Mesodermal cell (in vitro differentiated cells): Measurements from ENCODE around the gene ITGA11.

Experiments used
- H3K27ac ChIP-seq: 2 replicates; pipeline ENCODE4 v1.7.0; 2013; ENCODE audit warnings: mild to moderate bottlenecking, low read depth, low read length, moderate library complexity; ENCODE audit not compliant: severe bottlenecking
- H3K36me3 ChIP-seq: 2 replicates; pipeline ENCODE4 v1.7.1; 2013; ENCODE audit warnings: mild to moderate bottlenecking, low read length, moderate library complexity; ENCODE audit not compliant: control insufficient read depth, insufficient read depth
- H3K4me1 ChIP-seq: one replicate; pipeline ENCODE4 v1.7.1; 2013; ENCODE audit warnings: mild to moderate bottlenecking, low read length; ENCODE audit not compliant: insufficient read depth, control insufficient read depth, poor library complexity, severe bottlenecking
- H3K4me3 ChIP-seq: 2 replicates; pipeline ENCODE4 v1.7.0; 2013; ENCODE audit warnings: low read length, control low read depth, mild to moderate bottlenecking; ENCODE audit not compliant: insufficient read depth, poor library complexity, severe bottlenecking; ENCODE audit errors: extremely low read depth
- H3K9me3 ChIP-seq: 2 replicates; pipeline ENCODE4 v1.7.1; 2013; ENCODE audit warnings: mild to moderate bottlenecking, low read length, moderate library complexity; ENCODE audit not compliant: control insufficient read depth
- WGBS, 2 experiments: methylation state at CpG; one replicate each; pipeline ENCODE4 v1.1.5; 2013; ENCODE audit warnings: missing lambda C conversion rate in 2 of 2; ENCODE audit not compliant: insufficient coverage in 2 of 2; 5-methylcytosine and 5-hydroxymethylcytosine counted together

ITGA11 gene

DNA sequence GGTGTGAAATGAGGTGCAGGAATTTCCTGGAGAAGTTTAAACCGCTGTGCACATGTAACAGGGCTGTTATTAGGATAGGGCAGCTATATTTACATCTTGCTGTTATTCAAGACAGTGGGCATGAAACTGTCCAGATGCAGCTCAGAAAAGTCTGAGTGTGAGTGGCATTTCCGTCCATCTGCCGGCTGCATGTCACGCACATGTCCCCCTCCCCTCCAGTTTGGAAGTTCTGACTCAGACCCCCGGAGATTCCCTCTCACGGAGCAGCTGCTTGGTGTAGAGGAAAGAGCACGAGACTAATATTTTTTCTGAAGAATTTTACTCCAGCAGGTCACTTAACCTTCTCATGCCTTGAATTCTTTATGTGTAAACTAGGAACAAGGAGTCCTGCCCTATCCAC lies 84.6 kb downstream of the ITGA11 start:
- 94 to 100% methylated on average over 1 to 4 of the region's 7 CpGs for WGBS, 2 experiments
- H3K9me3 ChIP-seq = no peaks in the 10 kb centered on the region
- no peaks in the 10 kb centered on the region for H3K36me3 ChIP-seq
- peaks cover 14% of the 10 kb centered on the region for H3K4me1 ChIP-seq
- H3K4me3 ChIP-seq = no peak overlapping the region
- H3K27ac ChIP-seq = no peak overlapping the region

DNA sequence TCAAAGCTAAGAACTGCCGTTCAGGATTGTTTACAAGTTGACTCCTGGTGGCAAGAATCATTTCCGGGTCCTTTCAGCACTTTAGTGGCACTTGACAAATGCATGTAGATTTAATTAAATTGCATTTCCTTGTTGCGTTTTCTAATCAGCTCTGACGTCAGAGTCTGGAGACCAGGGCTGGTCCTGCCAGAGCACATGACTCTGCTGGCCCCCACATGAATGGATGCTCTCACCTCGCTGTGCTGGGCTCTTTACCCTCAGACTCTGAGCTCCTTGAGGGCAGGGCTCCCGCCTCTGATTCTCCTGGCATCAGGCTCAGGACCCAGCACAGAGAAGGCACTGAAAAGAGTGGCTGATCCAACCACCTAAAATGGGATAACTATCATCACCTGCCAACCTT lies 85.0 kb downstream of the ITGA11 start:
- Histone ChIP-seq H3K9me3 (no peaks in the 10 kb centered on the region), H3K4me3 (no peak overlapping the region), H3K36me3 (no peaks in the 10 kb centered on the region), H3K4me1 (peaks cover 12% of the 10 kb centered on the region), H3K27ac (no peak overlapping the region)
- 63 to 81% methylated on average over 5 to 6 of the region's 6 CpGs for WGBS, 2 experiments

DNA sequence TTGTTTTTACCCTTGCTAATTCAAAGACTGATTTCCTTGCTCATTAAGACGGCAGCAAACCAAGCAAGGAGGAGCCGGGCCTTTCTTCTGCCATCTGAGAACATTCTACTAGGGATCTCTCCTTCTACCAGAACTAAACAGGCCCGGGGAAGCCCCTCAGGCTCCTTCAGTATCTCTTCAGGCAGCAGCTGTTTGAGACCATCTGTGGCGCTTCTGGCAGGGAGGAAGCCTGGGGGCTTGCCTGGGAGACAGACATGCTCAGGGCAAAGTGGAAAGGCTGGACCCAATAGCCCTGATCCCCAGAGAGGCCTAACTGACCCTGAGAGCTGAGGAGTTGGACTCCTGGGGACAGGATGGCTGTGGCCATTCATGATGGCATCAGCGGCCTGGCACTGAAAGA lies 86.5 kb downstream of the ITGA11 start:
- no peak overlapping the region for H3K27ac ChIP-seq
- H3K36me3 ChIP-seq = no peaks in the 10 kb centered on the region
- 78 to 96% methylated on average over 4 to 5 of the region's 5 CpGs for WGBS, 2 experiments
- H3K4me1 ChIP-seq = peaks cover 25% of the 10 kb centered on the region
- no peaks in the 10 kb centered on the region for H3K9me3 ChIP-seq
- H3K4me3 ChIP-seq = no peak overlapping the region

DNA sequence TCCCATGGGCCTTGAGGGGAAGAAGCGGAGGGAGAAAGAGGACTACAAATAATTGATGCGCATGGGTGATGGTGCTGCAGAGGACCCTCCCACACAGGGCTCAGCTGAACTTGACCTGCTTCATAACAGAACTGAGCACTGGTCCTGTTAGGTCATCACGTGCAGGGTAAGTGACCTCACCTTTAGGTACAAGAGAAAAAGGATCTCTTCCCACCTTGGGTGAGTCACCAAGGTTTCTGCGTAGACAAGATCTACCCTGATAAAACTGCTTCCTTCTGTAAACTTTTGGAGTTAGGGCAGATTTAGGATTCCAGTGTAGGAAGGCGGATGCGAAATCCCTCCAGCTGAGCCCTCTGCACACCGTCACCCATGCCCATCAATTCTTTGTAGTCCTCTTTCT lies 87.4 kb downstream of the ITGA11 start:
- H3K36me3 ChIP-seq = no peaks in the 10 kb centered on the region
- H3K9me3 ChIP-seq = no peaks in the 10 kb centered on the region
- H3K4me1 ChIP-seq = peaks cover 29% of the 10 kb centered on the region
- H3K4me3 ChIP-seq = no peak overlapping the region
- WGBS, 2 experiments = 91 to 100% methylated on average over 5 to 6 of the region's 7 CpGs
- H3K27ac ChIP-seq = no peak overlapping the region

DNA sequence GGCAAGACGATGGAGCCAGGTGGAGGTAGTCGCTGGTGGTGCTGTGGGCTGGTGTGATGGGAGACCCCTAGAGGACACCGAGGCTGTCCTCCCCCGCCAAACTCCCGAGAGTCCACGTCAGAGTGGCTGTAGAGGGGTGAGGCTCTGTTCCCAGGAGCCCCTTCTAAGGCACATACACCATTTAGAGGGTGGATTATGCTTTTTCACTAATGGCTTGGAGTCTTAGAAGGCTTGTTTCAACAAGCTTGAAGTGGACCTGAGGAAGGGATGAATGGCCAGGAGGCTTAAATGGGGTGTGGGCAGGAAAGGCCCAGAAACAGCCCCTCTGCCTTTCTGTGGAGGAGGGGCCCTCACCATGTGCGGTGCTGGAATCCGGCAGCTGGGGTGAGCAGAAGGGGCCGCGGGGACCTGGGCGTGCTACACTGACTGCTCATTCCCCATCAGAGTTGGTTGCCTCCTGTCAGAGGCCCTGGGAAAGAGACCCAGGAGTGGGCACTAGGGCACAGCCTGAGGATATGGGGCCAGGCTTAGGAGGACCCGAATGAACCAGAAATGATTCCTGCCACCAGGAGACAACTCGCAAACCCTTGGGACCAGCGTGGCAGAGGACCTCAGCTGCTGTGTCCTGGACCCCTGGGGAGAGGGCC lies 88.3 kb downstream of the ITGA11 start:
- H3K27ac ChIP-seq = no peak overlapping the region
- WGBS, 2 experiments = 82 to 86% methylated on average over 10 to 14 of the region's 14 CpGs
- H3K36me3 ChIP-seq = no peaks in the 10 kb centered on the region
- no peaks in the 10 kb centered on the region for H3K9me3 ChIP-seq
- H3K4me3 ChIP-seq = no peak overlapping the region
- H3K4me1 ChIP-seq = peaks cover 29% of the 10 kb centered on the region

DNA sequence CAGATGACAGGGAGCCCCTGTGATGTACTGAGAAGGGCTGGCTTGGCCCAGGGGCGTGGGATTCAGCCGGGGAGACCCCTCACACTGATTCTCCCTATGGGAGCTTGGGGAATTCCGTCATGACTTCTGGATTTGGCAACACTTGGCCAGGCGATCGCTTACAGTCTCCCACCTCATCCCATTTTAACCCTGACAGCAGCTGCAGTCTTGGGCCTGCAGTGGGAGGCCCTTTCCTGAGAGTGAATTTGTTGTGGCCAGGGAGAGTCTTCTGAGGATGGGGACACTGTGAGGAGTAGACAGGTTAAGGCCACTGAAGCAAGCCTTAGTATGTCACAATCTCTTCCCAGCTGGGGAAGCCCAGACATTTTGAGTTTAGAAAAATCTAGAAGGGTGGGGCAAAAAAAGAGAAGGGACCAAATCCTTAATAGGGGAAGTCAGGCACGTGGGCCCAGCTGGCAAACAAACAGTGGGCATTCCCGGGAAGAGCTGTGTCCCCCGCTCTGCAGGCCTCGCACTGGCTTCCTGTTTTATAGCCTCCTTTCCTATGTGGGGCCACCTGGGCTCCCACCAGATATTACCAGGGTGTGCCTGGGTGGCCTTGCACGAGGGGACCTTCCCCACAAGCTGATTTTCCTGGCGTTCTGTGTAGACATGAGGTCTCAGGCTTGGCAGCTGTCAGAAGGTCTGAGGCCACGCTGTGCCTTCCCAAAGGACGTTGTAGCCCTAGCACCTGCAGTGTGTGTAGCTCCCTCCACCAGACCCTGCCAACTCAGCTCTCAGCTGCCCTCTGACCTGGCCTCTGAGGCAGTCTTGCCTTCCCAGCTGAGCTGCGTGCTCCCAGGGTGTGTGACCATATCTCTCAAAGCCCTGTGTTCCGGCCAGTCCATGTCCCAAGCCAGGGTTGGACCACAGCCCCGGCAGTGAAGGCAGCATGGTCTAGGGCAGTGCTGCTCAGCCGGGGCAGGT lies 89.9 kb downstream of the ITGA11 start:
- peaks cover 22% of the 10 kb centered on the region for H3K4me1 ChIP-seq
- H3K27ac ChIP-seq = peak overlapping the region; percentile 74
- no peak overlapping the region for H3K4me3 ChIP-seq
- 83 to 88% methylated on average over 13 to 14 of the region's 17 CpGs for WGBS, 2 experiments
- H3K9me3 ChIP-seq = no peaks in the 10 kb centered on the region
- H3K36me3 ChIP-seq = no peaks in the 10 kb centered on the region

DNA sequence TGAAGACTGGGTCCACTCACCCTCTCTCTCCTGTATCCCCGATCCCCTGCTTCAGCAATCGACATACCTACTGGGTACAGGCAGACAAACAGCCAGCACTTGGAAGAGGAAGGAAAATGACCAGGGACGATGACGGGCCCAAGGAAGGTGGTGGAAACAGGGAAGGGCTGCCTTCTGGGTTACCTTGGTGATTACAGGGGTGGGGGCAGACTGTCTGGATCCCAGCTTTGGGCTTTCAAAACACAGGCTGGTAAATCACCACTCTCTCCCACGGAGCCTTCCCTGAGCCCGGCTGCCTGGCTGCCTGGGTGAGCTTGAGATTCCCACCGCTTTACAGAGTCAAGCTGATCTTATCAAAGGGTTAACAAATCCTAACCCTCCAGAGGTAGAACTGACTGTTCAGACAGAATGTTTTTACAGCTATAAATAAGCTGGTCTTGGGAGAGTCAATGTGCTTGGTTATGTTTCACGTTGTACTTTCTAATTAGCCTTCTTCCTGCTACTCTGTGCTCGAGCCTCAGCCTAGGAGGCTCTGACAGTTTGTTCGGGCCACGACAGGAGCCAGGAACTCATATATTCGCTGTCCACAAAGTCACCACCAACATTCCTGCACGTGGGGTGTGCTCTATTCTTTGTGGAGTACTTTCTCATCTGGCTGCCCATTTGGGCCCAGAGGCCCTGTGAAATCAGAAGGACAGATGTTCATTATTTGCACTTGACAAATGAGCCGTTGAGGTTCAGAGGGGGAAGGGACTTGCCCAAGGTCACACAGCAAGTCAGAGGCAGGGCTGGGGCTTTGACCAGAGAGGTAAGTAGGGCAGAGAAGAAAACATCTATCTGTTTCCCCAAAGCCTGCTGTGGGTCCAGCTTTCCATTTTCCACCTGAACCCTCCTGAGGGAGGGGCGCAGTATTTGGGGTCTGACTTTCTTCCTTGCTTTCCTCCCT lies 91.0 kb downstream of the ITGA11 start:
- no peak overlapping the region for H3K4me3 ChIP-seq
- 84 to 90% methylated on average over 6 to 12 of the region's 15 CpGs for WGBS, 2 experiments
- no peaks in the 10 kb centered on the region for H3K9me3 ChIP-seq
- H3K27ac ChIP-seq = peak overlapping the region; percentile 74
- H3K36me3 ChIP-seq = no peaks in the 10 kb centered on the region
- H3K4me1 ChIP-seq = peaks cover 22% of the 10 kb centered on the region

DNA sequence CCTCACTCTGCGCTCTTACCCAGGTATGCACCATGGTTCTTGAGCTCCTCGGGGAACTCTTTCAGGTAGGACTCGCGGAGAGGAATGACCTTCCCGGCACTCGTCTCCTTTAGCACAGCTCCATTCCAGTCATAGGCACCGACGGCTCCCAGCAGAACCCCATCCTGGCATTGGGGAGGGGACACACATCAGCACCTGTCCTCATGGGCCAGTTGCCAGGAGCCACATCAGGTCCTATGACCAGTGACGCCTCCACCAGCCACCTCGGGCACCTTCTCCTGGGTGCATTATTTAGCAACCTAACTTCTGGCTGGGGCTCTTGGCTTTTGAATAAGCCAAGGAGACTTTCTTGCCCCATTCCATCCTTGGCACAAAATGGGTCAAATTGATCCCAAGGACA lies 92.5 kb downstream of the ITGA11 start:
- H3K36me3 ChIP-seq = no peaks in the 10 kb centered on the region
- no peak overlapping the region for H3K27ac ChIP-seq
- 87 to 90% methylated on average over 8 to 9 of the region's 10 CpGs for whole genome bisulfite sequencing, 2 experiments
- H3K4me1 ChIP-seq = peaks cover 22% of the 10 kb centered on the region
- no peak overlapping the region for H3K4me3 ChIP-seq
- H3K9me3 ChIP-seq = no peaks in the 10 kb centered on the region

DNA sequence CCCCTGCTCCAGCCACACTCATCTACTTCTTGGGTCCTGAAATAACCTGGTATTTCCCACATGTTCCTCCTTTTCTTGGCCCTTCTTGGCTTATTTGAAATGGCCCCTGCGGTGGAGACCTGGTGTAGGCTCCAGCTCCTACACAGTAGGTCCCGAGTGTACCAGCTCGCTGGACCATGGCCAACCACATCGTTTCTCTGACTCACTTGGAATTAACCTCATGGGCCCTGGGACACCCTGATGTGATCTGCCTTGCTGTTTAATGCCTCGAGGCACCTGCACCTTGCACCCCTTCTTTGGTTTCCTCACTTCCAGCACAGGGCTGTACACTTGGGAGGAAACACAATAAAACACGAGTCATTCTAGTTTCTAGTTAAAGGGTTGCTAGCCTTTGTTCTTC lies 94.1 kb downstream of the ITGA11 start:
- Histone ChIP-seq H3K4me1 (peaks cover 22% of the 10 kb centered on the region), H3K4me3 (no peak overlapping the region), H3K27ac (no peak overlapping the region), H3K36me3 (no peaks in the 10 kb centered on the region), H3K9me3 (no peaks in the 10 kb centered on the region)
- WGBS, 2 experiments = 88 to 98% methylated on average over 5 to 6 of the region's 6 CpGs

DNA sequence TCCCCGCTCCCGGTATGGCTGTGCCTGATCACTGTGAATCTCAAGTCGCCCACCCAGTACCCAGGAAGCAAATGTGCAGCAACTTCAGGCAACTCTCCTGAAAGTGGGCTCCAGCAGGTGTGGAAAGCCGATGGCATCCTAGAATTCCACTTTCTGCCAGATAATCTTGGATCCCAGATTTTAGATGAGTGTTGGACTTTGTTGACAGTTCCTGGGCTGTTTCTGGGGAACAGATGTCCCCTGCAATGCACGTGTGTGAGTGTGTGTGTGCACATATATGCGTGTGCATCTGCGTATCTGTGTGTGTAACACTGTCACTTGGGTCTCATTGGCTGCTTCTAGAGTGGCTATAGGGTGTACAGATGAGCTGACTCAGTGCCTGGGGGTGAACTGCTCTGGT lies 95.4 kb downstream of the ITGA11 start:
- Histone ChIP-seq H3K27ac (no peak overlapping the region), H3K4me3 (no peak overlapping the region), H3K36me3 (no peaks in the 10 kb centered on the region), H3K9me3 (no peaks in the 10 kb centered on the region), H3K4me1 (peaks cover 15% of the 10 kb centered on the region)
- WGBS, 2 experiments = 82 to 86% methylated on average over 4 to 6 of the region's 7 CpGs
